ENCODE results near the gene DLK1.

The DLK1 gene

DNA sequence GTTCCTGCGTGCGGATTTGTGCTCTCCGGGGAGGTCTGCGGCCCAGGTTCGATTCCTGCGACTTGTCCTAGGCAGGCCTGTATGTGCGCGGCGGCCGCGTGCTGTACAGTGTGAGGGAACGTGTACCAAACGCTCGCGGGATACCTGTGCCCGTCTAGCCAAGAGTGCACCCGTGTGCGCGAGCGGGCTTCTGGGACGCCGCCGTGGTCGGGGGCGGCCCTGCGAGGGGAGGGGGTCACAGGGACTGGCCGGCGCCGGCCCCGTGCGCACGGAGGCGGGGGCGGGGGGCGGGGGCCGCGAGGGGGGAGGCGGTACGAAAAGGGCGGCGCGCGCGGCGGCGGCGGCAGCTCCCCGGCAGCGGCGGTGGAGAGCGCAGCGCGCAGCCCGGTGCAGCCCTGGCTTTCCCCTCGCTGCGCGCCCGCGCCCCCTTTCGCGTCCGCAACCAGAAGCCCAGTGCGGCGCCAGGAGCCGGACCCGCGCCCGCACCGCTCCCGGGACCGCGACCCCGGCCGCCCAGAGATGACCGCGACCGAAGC lies at the start of gene DLK1:
DLK1 (plus strand) TSS at position 343 of the 536 bp plus-strand sequence; CDS start at position 520, 177 bp downstream.
- DNase-seq (ENCODE audit: low spot score): no peak

DNA sequence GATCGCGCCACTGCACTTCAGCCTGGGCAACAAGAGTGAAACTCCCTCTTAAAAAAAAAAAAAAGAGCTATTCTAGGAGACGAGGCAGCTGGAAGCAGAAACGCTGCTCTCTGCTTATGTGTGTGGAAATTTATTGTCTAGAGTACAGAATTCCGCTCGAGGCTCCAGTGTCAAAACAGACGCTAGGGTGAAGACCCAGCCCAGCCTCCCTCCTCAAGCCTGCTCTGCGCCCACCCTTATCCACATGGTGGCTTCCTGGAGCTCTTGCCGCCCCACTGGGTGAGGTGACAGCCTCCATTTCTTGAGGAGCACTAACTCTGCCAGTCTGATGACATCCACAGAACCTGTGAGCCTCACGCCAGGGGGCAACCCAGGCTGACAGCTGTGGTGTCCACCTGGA lies 49.5 kb upstream of the DLK1 start:
- no peak for DNase-seq (ENCODE audit: low spot score)

DNA sequence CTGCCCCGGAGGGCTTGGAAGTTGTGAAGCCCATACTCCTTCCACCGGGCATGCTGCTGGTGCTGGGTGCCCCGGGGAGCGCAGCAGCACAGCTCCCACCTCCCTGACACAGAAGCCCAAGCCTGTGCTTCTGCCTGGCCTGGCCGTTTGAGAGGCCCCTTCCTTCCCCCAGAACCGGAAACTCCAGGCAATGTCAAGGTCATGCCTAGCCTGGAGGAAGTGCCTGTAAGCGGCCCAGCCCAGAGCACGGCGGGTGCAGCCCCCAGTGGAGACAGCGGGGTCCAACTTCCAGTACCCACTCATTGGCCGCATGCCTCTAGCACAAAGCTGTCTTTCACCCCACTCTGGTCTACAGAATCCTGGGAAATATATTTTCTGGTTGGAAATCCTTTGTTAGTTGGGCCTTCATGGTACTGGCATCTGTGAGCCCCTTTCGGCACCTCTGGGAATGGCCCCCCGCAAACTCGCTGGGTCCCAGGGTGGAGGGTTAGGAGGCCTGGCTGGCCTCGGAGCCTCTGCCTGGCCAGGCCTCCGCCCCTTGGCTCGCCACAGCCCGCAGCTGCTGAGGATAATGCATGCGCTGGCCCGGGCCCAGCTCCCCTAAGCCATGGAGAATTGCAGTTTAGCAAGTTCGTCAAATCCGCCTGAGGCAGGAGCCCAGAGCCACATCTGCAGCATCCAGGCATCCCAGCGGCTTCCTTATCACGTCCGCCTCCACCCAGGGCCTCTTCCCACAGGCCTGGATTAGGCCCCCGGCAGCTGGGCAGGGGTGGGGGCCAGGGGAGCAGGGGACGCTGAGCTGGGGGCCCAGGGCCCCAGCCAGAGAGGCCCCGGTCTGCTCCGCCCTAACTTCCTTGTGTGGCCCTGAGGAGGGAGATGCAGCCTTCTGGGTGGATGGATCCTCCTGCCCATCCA lies 48.9 kb upstream of the DLK1 start:
- no peak for DNase-seq (ENCODE audit: low spot score)

GRCh38 chr14:100678469-100678828 lies 48.2 kb upstream of the DLK1 start:
- no peak for DNase-seq (ENCODE audit: low spot score)

GRCh38 chr14:100679153-100679552 lies 47.5 kb upstream of the DLK1 start:
- DNase-seq (ENCODE audit: low spot score): no peak

DNA sequence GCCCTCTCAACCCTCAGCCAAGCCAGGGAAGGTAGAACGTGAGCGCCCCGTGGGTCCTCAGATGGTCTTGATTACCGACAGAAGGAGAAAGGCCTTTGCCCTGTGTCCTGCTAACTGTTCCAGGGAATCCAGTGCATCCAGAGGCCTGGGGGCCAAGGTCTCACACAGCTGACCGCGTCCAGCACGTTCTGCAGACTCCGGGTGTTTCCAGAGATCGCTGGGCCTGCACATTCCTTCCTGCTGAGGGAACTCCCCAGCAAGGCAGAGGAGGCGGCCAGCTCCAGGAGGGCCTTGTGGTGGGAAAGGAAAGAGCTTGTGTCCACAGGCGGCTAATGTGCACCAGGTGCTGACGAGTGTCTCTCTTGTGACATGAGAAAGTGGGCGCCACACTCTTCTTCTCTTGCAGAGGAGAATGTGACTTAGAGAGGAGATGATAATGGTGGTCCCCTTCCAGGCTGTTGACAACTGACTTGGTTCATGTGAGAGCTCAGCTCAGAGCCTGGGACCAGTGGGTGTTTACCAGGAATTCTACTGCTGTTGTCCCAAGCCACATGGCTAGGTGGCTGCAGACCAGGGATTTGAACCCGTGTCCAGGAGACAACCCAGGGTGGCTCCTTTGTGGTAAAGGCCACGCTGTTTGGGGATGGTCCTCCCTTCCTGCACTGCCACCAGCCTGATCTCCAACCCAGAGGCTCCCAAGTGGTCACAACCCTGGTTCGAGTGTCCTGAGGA lies 46.8 kb upstream of the DLK1 start:
- DNase-seq (ENCODE audit: low spot score): no peak

- DNase-seq (ENCODE audit: low spot score): no peak
These were observed 46.1 kb upstream of the DLK1 start for GRCh38 chr14:100680439-100681051.

- DNase-seq (ENCODE audit: low spot score): no peak
These were observed 45.6 kb upstream of the DLK1 start for GRCh38 chr14:100681111-100681510.

GRCh38 chr14:100682749-100683148 lies 43.9 kb upstream of the DLK1 start:
- DNase-seq (ENCODE audit: low spot score): no peak

DNA sequence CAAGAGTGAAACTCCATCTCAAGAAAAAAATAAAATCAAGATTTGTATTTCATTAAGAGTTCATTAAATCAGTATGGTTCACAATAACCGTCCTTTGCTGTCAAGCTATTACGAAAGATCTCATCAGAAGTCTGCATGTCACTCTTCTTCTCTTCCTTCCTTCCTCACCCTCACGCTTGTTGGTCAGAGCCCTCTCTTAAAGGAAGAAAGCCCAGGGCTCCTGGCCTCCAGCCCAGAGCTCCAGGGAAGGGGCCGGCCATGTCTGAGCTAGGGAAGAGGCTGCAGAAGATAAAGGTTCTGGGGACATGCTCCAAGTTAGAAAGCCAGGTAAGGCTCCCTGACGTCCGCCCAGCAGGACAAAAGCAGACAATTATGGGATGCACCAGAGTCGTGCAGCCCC lies 43.1 kb upstream of the DLK1 start:
- DNase-seq (ENCODE audit: low spot score): no peak

DNA sequence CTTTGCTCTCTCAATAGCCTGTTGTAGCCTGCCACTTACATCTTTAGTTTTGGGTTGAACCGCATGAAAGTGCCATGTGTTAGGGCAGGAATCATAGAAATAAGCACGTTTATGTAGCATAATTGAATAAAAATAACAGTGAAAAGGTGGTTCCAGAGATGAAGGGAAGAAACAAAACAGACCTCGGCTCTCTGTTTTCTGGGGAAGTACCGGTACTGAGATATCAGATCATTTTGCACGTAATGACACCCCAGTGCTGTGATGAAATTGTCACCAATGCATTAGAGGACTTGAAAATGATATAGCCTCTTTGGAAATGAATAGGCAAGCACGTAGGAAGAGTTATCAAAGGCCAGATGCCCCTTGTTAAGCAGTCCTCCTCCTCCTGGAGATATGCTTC lies 42.5 kb upstream of the DLK1 start:
- DNase-seq (ENCODE audit: low spot score): no peak

DNA sequence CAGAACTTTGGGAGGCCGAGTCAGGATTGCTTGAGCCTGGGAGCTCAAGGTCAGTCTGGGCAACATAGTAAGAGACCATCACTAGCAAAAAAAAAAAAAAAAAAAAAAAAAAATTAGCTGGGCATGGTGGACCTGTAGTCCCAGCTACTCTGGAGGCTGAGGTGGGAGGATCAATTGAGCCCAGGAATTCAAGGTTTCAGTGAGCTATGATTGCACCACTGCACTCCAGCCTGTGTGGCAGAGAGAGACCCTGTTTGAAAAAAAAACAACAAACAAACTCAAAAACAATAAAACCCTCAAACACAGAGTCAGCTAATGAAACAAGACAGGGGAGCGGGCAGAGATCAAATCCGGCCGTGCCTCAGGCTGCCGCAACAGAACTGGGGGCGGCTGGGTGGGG lies 41.7 kb upstream of the DLK1 start:
- no peak for DNase-seq (ENCODE audit: low spot score)

- DNase-seq (ENCODE audit: low spot score): no peak
These were observed 39.8 kb upstream of the DLK1 start for GRCh38 chr14:100686858-100687257.

- no peak for DNase-seq (ENCODE audit: low spot score)
These were observed 39.3 kb upstream of the DLK1 start for GRCh38 chr14:100687386-100687785.

DNA sequence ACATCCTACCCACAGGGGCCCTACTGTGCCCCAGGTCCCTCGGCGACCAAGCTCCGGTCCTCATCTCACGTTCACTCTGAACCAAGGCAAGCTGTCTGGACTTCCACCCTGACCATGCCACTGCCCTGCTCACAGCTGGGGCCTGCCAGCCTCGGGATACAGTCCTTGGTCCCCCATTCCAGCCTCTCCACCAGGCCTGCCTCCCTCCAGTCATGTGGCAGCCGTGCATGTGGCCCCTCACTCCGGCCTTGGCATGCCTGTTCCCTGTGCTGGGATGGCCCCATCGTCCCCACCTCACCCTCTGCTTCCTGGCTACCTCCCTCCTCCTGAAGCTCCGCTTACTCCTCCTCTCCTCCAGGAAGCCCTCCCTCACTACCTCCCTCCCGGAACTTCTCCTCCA lies 38.6 kb upstream of the DLK1 start:
- no peak for DNase-seq (ENCODE audit: low spot score)

- no peak for DNase-seq (ENCODE audit: low spot score)
These were observed 37.9 kb upstream of the DLK1 start for GRCh38 chr14:100688598-100689461.

GRCh38 chr14:100690672-100691071 lies 36.0 kb upstream of the DLK1 start:
- DNase-seq (ENCODE audit: low spot score): no peak

DNA sequence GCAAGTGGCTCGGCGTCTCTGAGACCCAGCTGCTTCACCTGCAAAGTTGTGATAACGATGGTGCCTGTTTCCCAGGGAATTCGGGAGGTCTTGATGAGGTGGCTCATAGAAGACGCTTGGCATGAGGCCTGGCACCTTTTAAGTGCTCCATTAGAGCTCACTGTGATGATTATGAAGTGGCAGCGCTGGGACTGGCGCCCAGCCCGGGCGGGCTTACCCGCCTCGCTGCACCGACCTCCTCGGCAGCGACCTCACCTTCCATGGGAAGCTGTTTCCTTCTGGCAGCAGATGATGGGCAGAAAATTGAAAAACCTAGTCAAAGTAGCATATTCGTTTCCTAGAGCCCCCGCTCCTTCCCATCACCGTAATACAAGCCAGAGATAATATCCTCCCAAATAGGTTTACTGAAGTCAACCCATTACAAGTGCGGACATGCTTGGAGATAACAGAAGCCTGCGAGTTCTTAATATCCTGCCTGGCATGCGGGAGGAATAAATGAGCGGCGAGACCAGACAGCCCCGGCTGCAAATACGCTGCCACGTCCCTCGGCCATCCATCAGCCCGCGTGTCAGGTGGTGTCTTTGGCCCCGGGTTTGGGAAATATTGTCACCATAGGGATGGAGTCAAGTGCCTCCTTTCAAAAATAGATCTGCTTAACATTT lies 35.2 kb upstream of the DLK1 start:
- no peak for DNase-seq (ENCODE audit: low spot score)

DNA sequence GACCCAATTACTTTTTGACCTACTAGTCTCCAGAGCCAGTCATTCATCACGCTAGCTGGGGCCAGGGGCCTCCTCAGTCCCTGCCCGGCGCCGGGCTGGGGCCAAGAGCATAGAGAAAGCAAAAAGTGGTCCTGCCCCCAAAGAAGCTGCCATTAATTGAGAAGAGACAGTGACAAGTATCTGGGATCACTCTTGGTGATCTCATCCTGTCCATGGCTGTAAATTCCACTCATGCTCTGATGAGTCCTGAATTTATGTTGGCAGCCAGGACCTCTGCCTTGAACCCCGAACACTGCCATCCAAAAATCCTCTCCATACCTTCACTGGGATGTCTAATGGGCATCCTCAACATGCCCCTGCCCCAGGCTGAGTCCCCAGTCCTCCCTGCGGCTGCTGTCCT lies 34.4 kb upstream of the DLK1 start:
- no peak for DNase-seq (ENCODE audit: low spot score)

DNA sequence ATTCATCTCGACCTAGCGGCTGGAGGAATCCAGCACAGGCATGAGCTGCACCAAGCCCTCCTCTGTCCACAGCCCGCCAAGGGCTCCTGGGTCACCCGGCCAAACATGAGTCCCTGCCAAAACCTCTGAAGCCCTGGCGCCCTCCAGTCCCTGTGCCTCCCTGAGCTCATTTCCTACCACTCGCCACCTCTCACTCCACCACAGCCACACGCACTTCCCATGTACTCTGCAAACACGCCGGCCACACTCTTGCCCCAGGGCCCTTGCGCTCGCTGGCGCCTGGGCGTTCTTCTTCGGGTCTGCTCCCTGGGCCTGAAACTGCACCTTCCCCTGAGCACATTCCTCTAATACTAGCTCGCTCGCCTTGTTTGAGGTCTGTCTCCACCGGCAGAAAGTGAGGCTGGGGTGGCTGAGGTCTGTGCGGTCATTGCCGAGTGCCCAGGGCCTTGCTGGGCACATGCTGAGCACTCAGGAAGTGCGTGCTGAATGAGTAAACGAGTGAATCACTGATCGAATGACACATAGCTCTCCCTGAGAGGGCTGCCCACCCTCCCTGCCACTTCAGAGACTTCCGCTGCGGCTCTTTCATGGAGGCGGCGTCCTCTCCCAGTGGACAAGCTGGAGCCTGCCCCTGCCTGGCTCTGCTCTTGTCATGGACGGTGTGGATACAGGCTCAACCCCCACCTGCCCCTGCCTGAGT lies 33.7 kb upstream of the DLK1 start:
- no peak for DNase-seq (ENCODE audit: low spot score)

Measured in CD4-positive, alpha-beta T cell treated with Interleukin-2 at 100 ng/mL for 4 hours (primary cell).